Measurements from ENCODE around the gene BAZ2B.
"Not testable (repeated sequence)": the region's sequence is repeated elsewhere in the genome, so short reads cannot be mapped to it uniquely, and the experiment has no call there.

The BAZ2B gene

GRCh38 chr2:159550231-159550630, 66.1 kb downstream of the BAZ2B start:
- FAIRE-seq, result no peak
- no peak for TF ChIP-seq POLR2AphosphoS5 (IDR thresholded peaks at IDR 0.05; ENCODE audit: low read depth, low read length)
- peak; percentile 49 for TF ChIP-seq SPI1 (IDR thresholded peaks at IDR 0.05; ENCODE audit: low read depth, low read length)
- DNase-seq (ENCODE audit: insufficient read length, low spot score), result no peak

GRCh38 chr2:159549234-159549633, 67.1 kb downstream of the BAZ2B start:
- FAIRE-seq (no peak), DNase-seq (ENCODE audit: insufficient read length, low spot score) (no peak)
- no peak for TF ChIP-seq POU2F2 (IDR thresholded peaks at IDR 0.05; ENCODE audit: low read depth, low read length)
- TF ChIP-seq POLR2AphosphoS5 (IDR thresholded peaks at IDR 0.05; ENCODE audit: low read depth, low read length), result no peak
- TF ChIP-seq PAX5 (IDR thresholded peaks at IDR 0.05; ENCODE audit: insufficient read depth, low read length, severe bottlenecking), result no peak
- TF ChIP-seq TAF1 (IDR thresholded peaks at IDR 0.05; ENCODE audit: low read depth, low read length), result no peak
- TF ChIP-seq SPI1 (IDR thresholded peaks at IDR 0.05; ENCODE audit: low read depth, low read length), result no peak
- no peak for TF ChIP-seq POLR2A (IDR thresholded peaks at IDR 0.05; ENCODE audit: low read depth, low read length)

GRCh38 chr2:159546716-159547430, 69.5 kb downstream of the BAZ2B start:
- TF ChIP-seq POLR2AphosphoS5 (IDR thresholded peaks at IDR 0.05; ENCODE audit: low read depth, low read length), result no peak
- TF ChIP-seq POU2F2 (IDR thresholded peaks at IDR 0.05; ENCODE audit: low read depth, low read length), result no peak
- TF ChIP-seq SPI1 (IDR thresholded peaks at IDR 0.05; ENCODE audit: low read depth, low read length), result no peak
- TF ChIP-seq TAF1 (IDR thresholded peaks at IDR 0.05; ENCODE audit: low read depth, low read length), result no peak
- no peak for TF ChIP-seq PAX5 (IDR thresholded peaks at IDR 0.05; ENCODE audit: insufficient read depth, low read length, severe bottlenecking)
- no peak for TF ChIP-seq POLR2A (IDR thresholded peaks at IDR 0.05; ENCODE audit: low read depth, low read length)
- FAIRE-seq (no peak), DNase-seq (ENCODE audit: insufficient read length, low spot score) (no peak)

- TF ChIP-seq POLR2A (IDR thresholded peaks at IDR 0.05; ENCODE audit: low read depth, low read length), result no peak
- FAIRE-seq (no peak), DNase-seq (ENCODE audit: insufficient read length, low spot score) (no peak)
Measured at GRCh38 chr2:159546039-159546438, 70.3 kb downstream of the BAZ2B start.

GRCh38 chr2:159545085-159545484, 71.3 kb downstream of the BAZ2B start:
- DNase-seq (ENCODE audit: insufficient read length, low spot score) (no peak), FAIRE-seq (no peak)
- TF ChIP-seq POLR2A (IDR thresholded peaks at IDR 0.05; ENCODE audit: low read depth, low read length), result no peak
- TF ChIP-seq POU2F2 (IDR thresholded peaks at IDR 0.05; ENCODE audit: low read depth, low read length), result no peak
- TF ChIP-seq TAF1 (IDR thresholded peaks at IDR 0.05; ENCODE audit: low read depth, low read length), result no peak
- TF ChIP-seq PAX5 (IDR thresholded peaks at IDR 0.05; ENCODE audit: insufficient read depth, low read length, severe bottlenecking), result no peak
- no peak for TF ChIP-seq SPI1 (IDR thresholded peaks at IDR 0.05; ENCODE audit: low read depth, low read length)
- TF ChIP-seq POLR2AphosphoS5 (IDR thresholded peaks at IDR 0.05; ENCODE audit: low read depth, low read length), result no peak

- DNase-seq (ENCODE audit: insufficient read length, low spot score), result no peak
- TF ChIP-seq POLR2A (IDR thresholded peaks at IDR 0.05; ENCODE audit: low read depth, low read length), result no peak
- TF ChIP-seq SPI1 (IDR thresholded peaks at IDR 0.05; ENCODE audit: low read depth, low read length), result no peak
- no peak for TF ChIP-seq PAX5 (IDR thresholded peaks at IDR 0.05; ENCODE audit: insufficient read depth, low read length, severe bottlenecking)
- TF ChIP-seq TAF1 (IDR thresholded peaks at IDR 0.05; ENCODE audit: low read depth, low read length), result no peak
- no peak for TF ChIP-seq POLR2AphosphoS5 (IDR thresholded peaks at IDR 0.05; ENCODE audit: low read depth, low read length)
- TF ChIP-seq POU2F2 (IDR thresholded peaks at IDR 0.05; ENCODE audit: low read depth, low read length), result no peak
- FAIRE-seq, result no peak
Measured at GRCh38 chr2:159542101-159542500, 74.2 kb downstream of the BAZ2B start.

- no peak for FAIRE-seq
- no peak for DNase-seq (ENCODE audit: insufficient read length, low spot score)
- TF ChIP-seq PAX5 (IDR thresholded peaks at IDR 0.05; ENCODE audit: insufficient read depth, low read length, severe bottlenecking), result no peak
- no peak for TF ChIP-seq SPI1 (IDR thresholded peaks at IDR 0.05; ENCODE audit: low read depth, low read length)
- no peak for TF ChIP-seq POU2F2 (IDR thresholded peaks at IDR 0.05; ENCODE audit: low read depth, low read length)
- no peak for TF ChIP-seq POLR2AphosphoS5 (IDR thresholded peaks at IDR 0.05; ENCODE audit: low read depth, low read length)
- TF ChIP-seq TAF1 (IDR thresholded peaks at IDR 0.05; ENCODE audit: low read depth, low read length), result no peak
- no peak for TF ChIP-seq POLR2A (IDR thresholded peaks at IDR 0.05; ENCODE audit: low read depth, low read length)
Measured at GRCh38 chr2:159539701-159540100, 76.6 kb downstream of the BAZ2B start.

- FAIRE-seq (no peak), DNase-seq (ENCODE audit: insufficient read length, low spot score) (no peak)
- no peak for TF ChIP-seq SPI1 (IDR thresholded peaks at IDR 0.05; ENCODE audit: low read depth, low read length)
- TF ChIP-seq TAF1 (IDR thresholded peaks at IDR 0.05; ENCODE audit: low read depth, low read length), result no peak
- no peak for TF ChIP-seq POU2F2 (IDR thresholded peaks at IDR 0.05; ENCODE audit: low read depth, low read length)
- TF ChIP-seq POLR2A (IDR thresholded peaks at IDR 0.05; ENCODE audit: low read depth, low read length), result no peak
- TF ChIP-seq PAX5 (IDR thresholded peaks at IDR 0.05; ENCODE audit: insufficient read depth, low read length, severe bottlenecking), result no peak
- no peak for TF ChIP-seq POLR2AphosphoS5 (IDR thresholded peaks at IDR 0.05; ENCODE audit: low read depth, low read length)
Measured at GRCh38 chr2:159538801-159539200, 77.5 kb downstream of the BAZ2B start.

- not testable (repeated sequence) for FAIRE-seq; DNase-seq (ENCODE audit: insufficient read length, low spot score)
Measured at GRCh38 chr2:159535261-159535660, 81.1 kb downstream of the BAZ2B start.

GRCh38 chr2:159531475-159531874, 84.9 kb downstream of the BAZ2B start:
- TF ChIP-seq SPI1 (IDR thresholded peaks at IDR 0.05; ENCODE audit: low read depth, low read length) (no peak), POLR2AphosphoS5 (IDR thresholded peaks at IDR 0.05; ENCODE audit: low read depth, low read length) (no peak), PAX5 (IDR thresholded peaks at IDR 0.05; ENCODE audit: insufficient read depth, low read length, severe bottlenecking) (no peak), POU2F2 (IDR thresholded peaks at IDR 0.05; ENCODE audit: low read depth, low read length) (no peak), TAF1 (IDR thresholded peaks at IDR 0.05; ENCODE audit: low read depth, low read length) (no peak), POLR2A (IDR thresholded peaks at IDR 0.05; ENCODE audit: low read depth, low read length) (no peak)
- no peak for DNase-seq (ENCODE audit: insufficient read length, low spot score)
- no peak for FAIRE-seq
